Measurements from ENCODE around the gene LRRC47.
"Not testable (repeated sequence)": the region's sequence is repeated elsewhere in the genome, so short reads cannot be mapped to it uniquely, and the experiment has no call there.

Gene LRRC47

GRCh38 chr1:3771108-3772026, 24.9 kb downstream of the LRRC47 start:
- no peak for DNase-seq

GRCh38 chr1:3770047-3770765, 26.1 kb downstream of the LRRC47 start:
- no peak for DNase-seq

GRCh38 chr1:3768811-3769390, 27.4 kb downstream of the LRRC47 start:
- no peak for DNase-seq

- no peak for DNase-seq
Measured at GRCh38 chr1:3767328-3767925, 28.9 kb downstream of the LRRC47 start.

- no peak for DNase-seq
Measured at GRCh38 chr1:3763351-3764125, 32.8 kb downstream of the LRRC47 start.

GRCh38 chr1:3762873-3763228, 33.4 kb downstream of the LRRC47 start:
- DNase-seq, result no peak

GRCh38 chr1:3762151-3762872, 34.0 kb downstream of the LRRC47 start:
- DNase-seq, result no peak

- DNase-seq, result no peak
Measured at GRCh38 chr1:3761296-3762010, 34.8 kb downstream of the LRRC47 start.

- no peak for DNase-seq
Measured at GRCh38 chr1:3759796-3760195, 36.5 kb downstream of the LRRC47 start.

- no peak for DNase-seq
Measured at GRCh38 chr1:3759164-3759563, 37.1 kb downstream of the LRRC47 start.

GRCh38 chr1:3756394-3756793, 39.9 kb downstream of the LRRC47 start:
- no peak for DNase-seq

GRCh38 chr1:3753656-3754454, 42.4 kb downstream of the LRRC47 start:
- DNase-seq, result no peak

GRCh38 chr1:3752400-3752945, 43.8 kb downstream of the LRRC47 start, which contains the start of gene CCDC27:
Gene CCDC27 (plus strand): TSS chr1:3752450. CDS start chr1:3752482, 32 bp downstream.
- DNase-seq, result no peak

- no peak for DNase-seq
Measured at GRCh38 chr1:3750741-3751140, 45.6 kb downstream of the LRRC47 start.

GRCh38 chr1:3749512-3749911, 46.8 kb downstream of the LRRC47 start:
- DNase-seq, result no peak

GRCh38 chr1:3748316-3748900, 47.9 kb downstream of the LRRC47 start:
- not testable (repeated sequence) for DNase-seq

GRCh38 chr1:3747903-3748302, 48.4 kb downstream of the LRRC47 start:
- no peak for DNase-seq

GRCh38 chr1:3747522-3747848, 48.8 kb downstream of the LRRC47 start:
- no peak for DNase-seq

- DNase-seq, result peak; percentile 96
Measured at GRCh38 chr1:3746830-3747521, 49.3 kb downstream of the LRRC47 start.
